ENCODE measurements around the gene MTRF1. TPM values are rescaled to one million over a fixed set of nuclear protein-coding genes. Genes with fewer than 3 reads are reported as not detected.

Gene MTRF1
- total and polyA plus RNA-seq, 8 donors, result 6.5 to 19.8 (median 10.4) TPM

- intact Hi-C loops (cut with DNase I), result no loop called here
- peak overlapping the region in 2 of 4 donors; percentile 73 to 76 for H3K27ac ChIP-seq
- FAIRE-seq (no peak), ATAC-seq (peak; percentile 91 to 98 (median 94)), DNase-seq (no peak)
- H3K27me3 ChIP-seq, result no peaks in the 10 kb centered on the region
- no peaks in the 10 kb centered on the region for H3K36me3 ChIP-seq
- WGBS, 2 donors, result 41 to 44% methylated on average over 3 of the region's 3 CpGs
- TF ChIP-seq CTCF (IDR thresholded peaks at IDR 0.05), result no peak
- peaks cover 6 to 8% (median 7%) of the 10 kb centered on the region in 3 donors for H3K4me1 ChIP-seq
- peak overlapping the region in 1 of 4 donors; percentile 7 for H3K4me3 ChIP-seq
- no peaks in the 10 kb centered on the region for H3K9me3 ChIP-seq
Observed at GRCh38 chr13:41273831-41274441, 10.6 kb upstream of the MTRF1 start.

- FAIRE-seq, result no peak
- Histone ChIP-seq H3K36me3 (no peaks in the 10 kb centered on the region), H3K27me3 (no peaks in the 10 kb centered on the region), H3K4me3 (no peak overlapping the region), H3K4me1 (peaks cover 6 to 8% (median 7%) of the 10 kb centered on the region in 3 donors), H3K9me3 (no peaks in the 10 kb centered on the region), H3K27ac (no peak overlapping the region)
- 75 to 84% methylated on average over 6 of the region's 6 CpGs for WGBS, 2 donors
- TF ChIP-seq CTCF (IDR thresholded peaks at IDR 0.05), result no peak
- intact Hi-C loops (cut with DNase I), result no loop called here
- no peak for DNase-seq
- no peak for ATAC-seq
Observed at GRCh38 chr13:41271456-41272285, 8.3 kb upstream of the MTRF1 start.

- no peaks in the 10 kb centered on the region for H3K36me3 ChIP-seq
Observed at GRCh38 chr13:41268764-41269163, 5.4 kb upstream of the MTRF1 start.

GRCh38 chr13:41267106-41267505 lies 3.7 kb upstream of the MTRF1 start:
- H3K4me1 ChIP-seq, result peaks cover 0 to 8% (median 6%) of the 10 kb centered on the region in 3 donors
- intact Hi-C loops (cut with DNase I), result no loop called here
- H3K4me3 ChIP-seq, result no peak overlapping the region
- DNase-seq (no peak), ATAC-seq (no peak), FAIRE-seq (no peak)
- H3K9me3 ChIP-seq, result no peaks in the 10 kb centered on the region
- no peak overlapping the region for H3K27ac ChIP-seq
- no peaks in the 10 kb centered on the region for H3K27me3 ChIP-seq
- no peaks in the 10 kb centered on the region for H3K36me3 ChIP-seq
- TF ChIP-seq CTCF (IDR thresholded peaks at IDR 0.05), result no peak

More at GRCh38 chr13:41268764-41269163, 5.4 kb upstream of the MTRF1 start:
- DNase-seq (no peak), FAIRE-seq (no peak), ATAC-seq (no peak)
- Histone ChIP-seq H3K4me3 (no peak overlapping the region), H3K9me3 (no peaks in the 10 kb centered on the region), H3K4me1 (peaks cover 0 to 3% (median 0%) of the 10 kb centered on the region in 3 donors), H3K27ac (no peak overlapping the region), H3K27me3 (no peaks in the 10 kb centered on the region)
- 47 to 49% methylated on average over 1 of the region's 1 CpG for WGBS, 2 donors
- intact Hi-C loops (cut with DNase I), result no loop called here
- no peak for TF ChIP-seq CTCF (IDR thresholded peaks at IDR 0.05)

All from pancreas (tissue), 10 donors.